ENCODE results near the gene BICD1. TPM values are rescaled to one million over a fixed set of nuclear protein-coding genes. Genes with fewer than 3 reads are reported as not detected.

Gene BICD1
- total and polyA plus RNA-seq, 9 donors: 19.4 to 75.5 (median 60.2) TPM

- 48 to 51% (median 50%) methylated on average over 3 of the region's 3 CpGs for WGBS, 3 donors
- H3K4me1 ChIP-seq (ENCODE audit: insufficient read depth): peaks cover 4% of the 10 kb centered on the region
- intact Hi-C loops (cut with DNase I): no loop called here
- H3K27ac ChIP-seq: peak overlapping the region in 1 of 2 donors; percentile 33
- H3K27me3 ChIP-seq: no peaks in the 10 kb centered on the region
- H3K36me3 ChIP-seq: no peaks in the 10 kb centered on the region
- DNase-seq: no peak
- H3K9me3 ChIP-seq: no peaks in the 10 kb centered on the region
- TF ChIP-seq CTCF (IDR thresholded peaks at IDR 0.05) (no peak), POLR2A (IDR thresholded peaks at IDR 0.05) (no peak), EP300 (IDR thresholded peaks at IDR 0.05) (no peak)
- no peak overlapping the region for H3K4me3 ChIP-seq
These were observed 225.8 kb downstream of the BICD1 start for GRCh38 chr12:32332446-32332845.

- intact Hi-C loops (cut with DNase I): no loop called here
- WGBS, 3 donors: 88 to 90% (median 89%) methylated on average over 4 of the region's 4 CpGs
- Histone ChIP-seq H3K4me1 (ENCODE audit: insufficient read depth) (peaks cover 4% of the 10 kb centered on the region), H3K27ac (no peak overlapping the region), H3K9me3 (no peaks in the 10 kb centered on the region), H3K4me3 (no peak overlapping the region), H3K36me3 (no peaks in the 10 kb centered on the region), H3K27me3 (no peaks in the 10 kb centered on the region)
- DNase-seq: no peak
- TF ChIP-seq CTCF (IDR thresholded peaks at IDR 0.05) (no peak), EP300 (IDR thresholded peaks at IDR 0.05) (no peak), POLR2A (IDR thresholded peaks at IDR 0.05) (no peak)
These were observed 227.7 kb downstream of the BICD1 start for GRCh38 chr12:32334371-32334777.

- no peaks in the 10 kb centered on the region for H3K4me1 ChIP-seq (ENCODE audit: insufficient read depth)
- H3K9me3 ChIP-seq: no peaks in the 10 kb centered on the region
- H3K27ac ChIP-seq: no peak overlapping the region
- TF ChIP-seq CTCF (IDR thresholded peaks at IDR 0.05) (no peak), EP300 (IDR thresholded peaks at IDR 0.05) (no peak), POLR2A (IDR thresholded peaks at IDR 0.05) (no peak)
- H3K4me3 ChIP-seq: no peak overlapping the region
- H3K36me3 ChIP-seq: no peaks in the 10 kb centered on the region
- DNase-seq: no peak
- intact Hi-C loops (cut with DNase I): no loop called here
- 71 to 80% (median 75%) methylated on average over 4 of the region's 4 CpGs for WGBS, 3 donors
- no peaks in the 10 kb centered on the region for H3K27me3 ChIP-seq
These were observed 229.6 kb downstream of the BICD1 start for GRCh38 chr12:32336261-32336660.

GRCh38 chr12:32343496-32343895 is 236.8 kb downstream of the BICD1 start:
- Histone ChIP-seq H3K27me3 (no peaks in the 10 kb centered on the region), H3K4me1 (ENCODE audit: insufficient read depth) (no peaks in the 10 kb centered on the region), H3K9me3 (no peaks in the 10 kb centered on the region), H3K27ac (no peak overlapping the region), H3K36me3 (no peaks in the 10 kb centered on the region), H3K4me3 (no peak overlapping the region)
- no peak for DNase-seq
- TF ChIP-seq CTCF (IDR thresholded peaks at IDR 0.05) (no peak), POLR2A (IDR thresholded peaks at IDR 0.05) (no peak), EP300 (IDR thresholded peaks at IDR 0.05) (no peak)
- intact Hi-C loops (cut with DNase I): no loop called here
- 93 to 100% (median 97%) methylated on average over 1 of the region's 1 CpG for WGBS, 3 donors

Data from ovary (tissue), 9 donors.